NCI-H2107 (cell line): ENCODE data around the gene S100A13.
"Not testable (repeated sequence)": the region's sequence is repeated elsewhere in the genome, so short reads cannot be mapped to it uniquely, and the experiment has no call there.

Source experiments
- DNase-seq: peaks from one replicate; lab custom pipeline; 2025; lab: John Stamatoyannopoulos, UW

Gene S100A13

GRCh38 chr1:153648000-153648643, 20.8 kb upstream of the S100A13 start:
- no peak for DNase-seq

- DNase-seq = no peak
These were observed 20.0 kb upstream of the S100A13 start for GRCh38 chr1:153647346-153647714.

GRCh38 chr1:153646672-153647345, 19.5 kb upstream of the S100A13 start:
- DNase-seq = no peak

- no peak for DNase-seq
These were observed 16.5 kb upstream of the S100A13 start for GRCh38 chr1:153643816-153644215.

- DNase-seq = no peak
These were observed 15.8 kb upstream of the S100A13 start for GRCh38 chr1:153643100-153643499.

- no peak for DNase-seq
These were observed 14.9 kb upstream of the S100A13 start for GRCh38 chr1:153642161-153642560.

- DNase-seq = no peak
These were observed 13.6 kb upstream of the S100A13 start for GRCh38 chr1:153640861-153641260.

GRCh38 chr1:153640213-153640612, 12.9 kb upstream of the S100A13 start:
- DNase-seq = not testable (repeated sequence)

GRCh38 chr1:153639280-153639679, 12.0 kb upstream of the S100A13 start:
- no peak for DNase-seq

- DNase-seq = no peak
These were observed 11.0 kb upstream of the S100A13 start for GRCh38 chr1:153638261-153638660.

GRCh38 chr1:153636312-153636711, 9.0 kb upstream of the S100A13 start:
- no peak for DNase-seq

GRCh38 chr1:153635872-153636271, 8.6 kb upstream of the S100A13 start:
- no peak for DNase-seq

GRCh38 chr1:153633754-153634665, 6.7 kb upstream of the S100A13 start, which contains the start of gene CHTOP:
CHTOP (plus strand) TSS chr1:153634066; CDS start chr1:153636589, 2,523 bp downstream.
- DNase-seq = peak; percentile 98

- no peak for DNase-seq
These were observed 6.0 kb upstream of the S100A13 start for GRCh38 chr1:153633161-153633753.

- DNase-seq = no peak
These were observed 4.0 kb upstream of the S100A13 start for GRCh38 chr1:153631047-153632022.

- DNase-seq = no peak
These were observed 3.1 kb upstream of the S100A13 start for GRCh38 chr1:153630384-153630783.

GRCh38 chr1:153629971-153630370, 2.7 kb upstream of the S100A13 start:
- DNase-seq = no peak

GRCh38 chr1:153629343-153629665, 2.0 kb upstream of the S100A13 start:
- DNase-seq = no peak

- no peak for DNase-seq
These were observed 1.5 kb upstream of the S100A13 start for GRCh38 chr1:153628638-153629342.
